HG03064 (cell line): ENCODE measurements around the gene RTN4RL1.

Source experiments
- ATAC-seq: cut with Tn5 transposase; IDR thresholded peaks from one replicate; pipeline ENCODE4 v1.9.1; 2021; ENCODE audit warnings: low read depth; ENCODE audit not compliant: unreplicated experiment

The RTN4RL1 gene

DNA sequence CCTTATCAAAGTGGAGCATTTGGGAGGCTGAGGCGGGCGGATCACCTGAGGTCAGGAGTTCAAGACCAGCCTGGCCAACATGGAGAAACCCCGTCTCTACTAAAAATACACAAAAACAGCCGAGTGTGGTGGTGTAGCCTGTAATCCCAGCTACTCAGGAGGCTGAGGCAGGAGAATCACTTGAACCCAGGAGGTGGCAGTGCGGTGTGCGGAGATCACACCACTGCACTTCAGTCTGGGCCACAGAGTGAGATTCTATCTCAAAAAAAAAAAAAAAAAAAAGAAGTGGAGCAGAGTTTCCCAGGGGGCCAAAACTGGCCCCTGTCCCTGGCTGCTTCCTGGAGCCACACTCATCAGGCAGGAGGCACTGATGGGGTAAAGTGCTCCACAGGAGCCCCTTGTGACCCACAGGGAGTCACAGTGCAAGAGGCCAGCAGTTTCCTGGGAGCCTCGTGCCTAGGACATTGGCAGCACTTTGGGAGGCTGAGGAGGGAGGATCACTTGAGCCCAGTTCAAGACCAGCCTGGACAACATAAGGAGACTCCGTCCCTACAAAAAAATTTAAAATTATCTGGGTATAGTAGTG lies 44.4 kb downstream of the RTN4RL1 start:
- no peak for ATAC-seq

DNA sequence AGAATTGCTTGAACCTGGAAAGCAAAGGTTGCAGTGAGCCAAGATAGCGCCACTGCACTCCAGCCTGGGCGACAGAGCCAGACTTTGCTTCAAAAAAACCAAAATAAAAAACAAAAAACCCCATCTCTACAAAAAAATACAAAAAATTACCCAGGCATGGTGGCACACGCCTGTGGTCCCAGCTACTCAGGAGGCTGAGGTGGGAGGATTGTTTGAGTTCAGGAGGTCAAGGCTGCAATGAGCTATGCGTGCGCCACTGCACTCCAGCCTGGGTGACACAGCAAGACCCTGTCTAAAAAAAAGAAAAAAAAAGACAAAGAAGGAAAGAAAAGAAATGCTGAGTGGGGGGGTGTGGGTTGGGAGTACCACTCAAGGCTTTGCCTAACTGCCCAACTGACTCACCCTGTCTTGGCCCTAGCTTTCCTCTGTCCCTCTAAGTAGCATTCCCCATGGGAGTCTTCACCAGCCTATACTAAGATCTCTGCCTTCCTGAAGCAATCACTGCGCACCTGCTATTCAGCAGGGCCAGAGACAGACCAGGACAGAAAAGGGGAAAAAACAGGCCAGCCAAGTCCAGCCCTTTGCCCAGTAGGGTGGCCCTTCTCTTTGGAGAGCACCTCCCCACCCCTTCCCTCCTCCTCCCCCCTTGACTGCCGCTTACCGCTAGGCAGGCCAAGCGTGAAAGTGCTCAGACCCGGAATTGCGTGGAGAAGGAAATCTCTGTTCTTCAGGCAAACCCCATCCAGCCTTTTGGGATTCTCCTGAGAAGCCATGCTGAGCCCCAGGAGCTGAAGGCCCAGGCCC lies 45.8 kb downstream of the RTN4RL1 start:
- ATAC-seq: no peak

DNA sequence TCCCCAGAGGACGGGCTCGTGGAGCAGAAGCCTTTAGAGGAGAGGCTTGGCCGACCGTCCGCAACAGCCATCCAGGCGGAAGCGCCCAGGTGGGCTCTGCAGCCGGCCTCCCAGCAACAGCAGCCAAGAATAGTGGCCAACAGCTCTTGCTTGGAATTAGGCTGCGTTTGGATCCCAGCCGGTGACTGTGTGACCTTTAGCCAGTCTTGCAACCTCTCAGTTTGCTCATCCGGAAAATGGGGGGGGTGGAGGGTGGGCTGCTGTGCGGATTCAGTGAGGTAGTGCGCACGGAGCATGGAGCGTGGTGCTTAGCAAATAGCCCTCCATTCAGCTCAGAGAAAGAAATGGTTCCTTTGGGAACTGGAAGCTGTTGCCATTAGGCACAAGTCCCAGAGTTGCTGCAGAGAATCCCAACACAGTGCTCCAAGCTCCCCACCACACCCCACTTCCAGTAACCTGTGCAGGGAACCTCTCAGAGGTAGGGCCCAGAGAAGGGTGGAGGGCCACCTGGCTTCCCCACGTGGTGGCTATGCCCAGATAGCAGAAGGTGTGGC lies 46.7 kb downstream of the RTN4RL1 start:
- ATAC-seq: no peak

DNA sequence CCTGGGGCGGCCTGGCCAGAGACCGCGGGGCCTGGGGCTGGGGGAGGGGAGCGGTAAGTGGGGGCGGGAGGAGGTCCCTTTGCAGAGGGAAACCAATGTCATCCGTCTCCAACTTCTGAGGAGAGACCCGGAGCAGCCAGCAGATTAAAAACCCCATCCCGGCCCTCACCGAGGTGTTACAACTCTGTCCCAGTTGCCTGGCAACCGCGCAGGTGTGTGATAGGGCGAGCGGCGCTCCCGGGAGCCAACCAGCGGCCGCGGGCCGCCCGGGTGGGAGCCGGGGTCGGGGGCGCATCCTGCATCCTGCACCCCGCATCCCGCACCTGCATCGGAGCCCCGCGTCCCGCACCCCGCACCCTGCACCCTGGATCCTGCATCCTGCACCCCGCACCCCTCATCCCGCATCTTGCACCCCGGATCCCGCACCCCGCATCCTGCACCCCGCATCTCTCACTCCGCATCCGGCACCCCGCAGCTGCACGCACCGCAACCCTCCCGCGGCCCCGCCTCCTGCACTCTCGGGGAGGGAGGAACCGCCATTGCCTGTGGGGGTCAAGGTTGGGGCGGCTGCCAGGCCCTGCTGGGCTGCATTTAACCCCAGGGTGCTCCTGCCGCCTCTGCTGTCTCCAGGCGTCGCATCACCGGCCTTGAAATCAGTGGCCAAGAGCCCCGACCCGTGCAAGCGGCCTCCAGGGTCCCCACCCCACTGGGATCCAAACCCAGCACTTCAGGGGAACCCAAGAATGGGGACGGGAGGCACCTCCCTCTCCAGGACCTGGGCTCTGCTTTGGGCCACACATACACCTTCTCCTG lies 47.3 kb downstream of the RTN4RL1 start:
- no peak for ATAC-seq

DNA sequence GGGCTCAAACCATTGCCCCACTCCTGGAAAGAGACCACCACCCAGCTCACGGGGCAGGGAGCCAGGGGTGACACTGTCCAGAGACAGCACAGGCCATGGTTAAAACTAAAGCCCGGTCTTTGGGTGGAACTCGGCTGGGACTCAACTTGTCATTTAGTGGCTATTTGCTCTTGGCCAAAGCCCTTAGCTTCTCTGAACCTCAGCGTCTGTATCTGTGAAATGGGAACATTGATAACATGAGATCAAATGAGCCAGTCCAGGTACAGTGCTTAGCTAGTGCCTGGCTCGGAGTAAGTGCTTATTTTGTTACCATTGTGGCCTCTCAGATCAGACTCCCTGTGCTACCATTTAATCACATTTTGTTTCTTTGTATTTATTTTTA lies 48.5 kb downstream of the RTN4RL1 start:
- ATAC-seq: no peak

DNA sequence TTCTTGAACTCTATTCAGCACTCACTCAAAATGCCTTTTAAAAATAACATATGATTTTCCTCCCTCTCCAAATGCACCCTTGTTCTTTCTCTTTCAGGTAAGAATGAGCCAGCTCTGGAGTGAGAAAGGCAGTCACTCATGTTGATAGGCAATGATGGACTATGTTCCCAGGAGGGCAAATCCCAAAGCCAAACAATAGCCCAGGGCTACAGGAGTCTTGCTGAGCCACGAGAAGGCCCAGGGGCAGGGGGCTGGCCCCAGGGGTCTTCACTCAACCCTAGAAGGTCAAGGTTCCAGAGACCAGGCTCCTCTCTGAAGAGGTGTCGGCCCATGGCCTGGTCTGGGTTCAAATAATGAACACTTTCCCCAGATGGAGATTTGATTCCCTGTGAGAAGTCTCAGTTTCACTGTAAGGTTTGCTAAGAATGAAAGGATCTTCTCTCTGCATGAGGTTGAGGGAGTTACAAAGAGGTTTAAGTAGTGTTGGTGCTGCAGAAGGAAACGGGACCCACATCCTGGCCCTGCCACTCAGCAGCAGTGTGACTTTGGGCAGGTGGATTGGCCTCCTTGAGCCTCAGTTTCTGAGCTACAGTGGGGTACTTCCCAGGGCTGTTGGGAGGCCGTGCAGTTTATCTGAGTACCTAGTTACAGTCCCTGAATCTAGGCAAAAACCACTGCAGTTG lies 49.0 kb downstream of the RTN4RL1 start:
- ATAC-seq: no peak

DNA sequence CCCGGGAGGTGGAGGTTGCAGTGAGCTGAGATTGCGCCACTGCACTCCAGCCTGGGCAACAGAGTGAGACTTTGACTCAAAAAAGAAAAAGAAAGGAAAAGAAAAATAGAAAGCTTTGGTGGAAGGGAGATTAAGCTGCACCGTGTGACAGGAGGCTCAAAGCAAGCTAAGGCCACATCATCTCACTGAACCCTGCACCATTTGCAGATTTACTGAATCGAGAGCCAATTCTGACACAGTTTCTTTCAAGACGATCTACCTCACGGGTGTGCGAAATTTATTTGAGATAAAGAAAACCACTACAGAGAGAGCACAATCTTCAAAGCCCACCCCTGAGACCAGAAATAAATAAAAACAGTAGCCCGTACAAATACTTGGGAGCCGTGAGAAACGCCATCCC lies 49.6 kb downstream of the RTN4RL1 start:
- ATAC-seq: no peak

DNA sequence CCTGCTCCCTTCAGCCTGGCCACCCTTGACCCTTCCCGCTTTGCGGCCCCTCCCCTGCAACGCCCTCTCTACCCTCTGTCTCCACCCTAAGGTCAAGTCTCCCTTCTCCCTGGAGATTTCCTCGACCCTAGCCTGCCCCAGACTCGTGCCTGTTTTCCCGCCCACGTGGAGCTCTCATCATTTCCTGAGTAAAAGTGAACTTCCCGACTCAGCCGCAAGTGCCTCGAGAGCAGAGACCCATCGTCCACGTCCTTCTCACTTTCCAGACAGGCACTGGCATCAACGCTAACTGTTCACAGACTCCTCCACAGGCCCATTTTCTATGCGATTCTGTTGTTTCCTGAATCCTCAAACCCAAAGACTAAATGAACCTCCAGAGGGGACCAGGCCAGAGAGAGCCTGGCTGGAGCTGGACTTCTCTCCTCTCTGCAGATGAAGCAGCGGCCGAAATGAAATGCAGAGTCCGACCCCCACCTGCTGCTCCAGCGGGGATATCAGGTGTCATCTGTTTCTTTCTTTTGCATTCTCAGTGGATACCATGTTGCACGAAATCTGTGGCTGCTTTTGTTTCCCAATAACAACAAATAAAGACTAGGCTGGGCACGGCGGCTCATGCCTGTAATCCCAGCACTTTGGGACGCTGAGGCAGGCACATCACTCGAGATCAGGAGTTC lies 52.5 kb downstream of the RTN4RL1 start:
- no peak for ATAC-seq

DNA sequence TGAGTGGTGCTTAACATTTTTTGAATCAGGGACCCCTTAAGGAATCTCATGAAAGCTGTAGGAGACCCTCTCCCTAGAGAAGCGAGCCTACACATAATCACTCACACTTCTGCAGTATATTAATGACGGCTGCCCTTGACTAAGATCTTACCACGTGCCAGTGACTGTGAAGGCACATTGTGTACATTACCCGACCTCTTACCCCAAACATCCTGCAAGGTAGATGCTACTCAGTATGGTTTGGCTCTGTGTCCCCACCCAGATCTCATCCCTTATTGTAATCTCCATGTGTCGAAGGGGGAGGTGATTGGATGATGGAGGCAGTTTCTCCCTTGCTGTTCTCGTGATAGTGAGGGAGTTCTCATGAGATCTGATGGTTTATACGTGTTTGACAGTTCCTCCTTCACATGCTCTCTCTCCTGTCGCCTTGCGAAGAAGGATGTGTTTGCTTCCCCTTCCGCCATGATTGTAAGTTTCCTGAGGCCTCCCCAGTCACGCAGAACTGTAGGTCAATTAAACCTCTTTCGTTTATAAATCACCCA lies 54.2 kb downstream of the RTN4RL1 start:
- ATAC-seq: no peak

DNA sequence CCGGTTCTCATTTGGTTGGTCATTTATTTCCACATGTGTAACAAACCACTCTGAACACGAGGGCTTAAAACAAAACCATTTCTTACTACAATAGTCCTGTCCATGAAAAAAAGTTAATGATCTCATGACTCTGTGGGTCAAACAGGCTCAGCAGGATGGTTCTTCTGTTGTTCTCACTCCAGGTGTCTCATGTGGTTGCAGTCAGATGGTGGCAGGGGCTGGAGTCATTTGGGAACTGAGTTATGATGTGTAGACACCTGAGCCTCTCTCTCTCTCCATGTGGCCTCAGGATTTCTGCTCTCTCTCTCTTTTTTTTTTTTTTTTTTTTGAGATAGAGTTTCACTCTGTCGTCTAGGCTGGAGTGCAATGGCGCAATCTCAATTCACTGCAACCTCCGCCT lies 55.4 kb downstream of the RTN4RL1 start:
- no peak for ATAC-seq

DNA sequence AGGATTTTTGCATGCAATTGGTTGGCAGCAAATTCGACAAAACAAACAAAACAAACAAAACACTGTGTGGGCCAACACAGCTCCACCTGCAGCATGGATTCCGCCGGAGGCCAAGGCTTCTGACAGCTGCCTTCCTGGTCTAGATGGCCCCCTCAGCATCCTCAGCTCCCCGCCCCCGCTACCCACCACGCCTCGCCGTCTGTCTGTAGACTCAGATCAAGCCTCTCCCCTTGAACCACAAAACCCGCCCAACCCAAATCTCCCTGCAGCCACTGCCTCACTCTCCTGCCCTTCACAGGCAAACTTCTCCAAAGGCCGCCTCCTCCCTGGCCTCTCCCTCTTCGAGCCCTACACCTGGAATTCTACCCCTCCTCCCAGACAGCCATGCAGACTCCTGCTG lies 57.9 kb downstream of the RTN4RL1 start:
- no peak for ATAC-seq

DNA sequence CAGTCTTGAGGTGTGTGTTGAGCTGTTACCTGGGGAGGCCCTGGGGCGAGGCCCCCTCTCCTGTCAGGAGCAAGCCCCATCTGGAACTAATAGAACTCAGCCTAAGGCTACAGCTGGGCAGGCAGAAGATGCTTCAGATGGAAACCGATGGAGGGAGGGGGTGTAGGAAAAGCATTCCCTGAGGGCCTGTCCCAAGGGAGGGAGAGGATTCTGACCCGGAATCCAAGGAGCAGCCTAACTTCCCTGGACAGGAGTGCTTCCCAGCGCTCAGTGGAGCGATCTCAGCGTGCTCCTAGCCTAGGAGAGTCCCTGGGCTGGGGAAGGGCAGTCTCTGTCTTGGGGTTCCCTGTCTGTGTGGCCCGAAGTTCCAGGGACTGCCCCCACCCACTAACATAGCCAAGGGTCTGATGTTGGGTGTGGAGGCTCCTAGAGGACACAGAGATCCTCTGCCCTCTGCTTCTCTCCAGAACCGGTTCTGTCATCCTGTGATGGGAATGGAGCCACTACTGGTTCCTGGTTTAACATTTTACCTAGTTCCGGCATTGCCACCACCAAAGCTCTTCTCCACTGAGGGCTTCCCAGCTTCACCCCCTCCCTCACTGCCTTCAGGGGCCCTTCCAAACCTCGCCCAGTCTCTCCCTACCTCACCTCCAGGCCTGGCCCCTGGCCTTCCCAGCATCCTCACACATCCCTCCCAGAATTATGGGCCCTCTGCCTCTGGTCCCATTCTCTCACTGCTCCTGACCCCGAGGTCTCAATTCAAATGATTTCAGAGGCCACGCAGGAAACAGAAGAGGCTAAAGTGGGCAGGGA lies 58.7 kb downstream of the RTN4RL1 start:
- no peak for ATAC-seq

DNA sequence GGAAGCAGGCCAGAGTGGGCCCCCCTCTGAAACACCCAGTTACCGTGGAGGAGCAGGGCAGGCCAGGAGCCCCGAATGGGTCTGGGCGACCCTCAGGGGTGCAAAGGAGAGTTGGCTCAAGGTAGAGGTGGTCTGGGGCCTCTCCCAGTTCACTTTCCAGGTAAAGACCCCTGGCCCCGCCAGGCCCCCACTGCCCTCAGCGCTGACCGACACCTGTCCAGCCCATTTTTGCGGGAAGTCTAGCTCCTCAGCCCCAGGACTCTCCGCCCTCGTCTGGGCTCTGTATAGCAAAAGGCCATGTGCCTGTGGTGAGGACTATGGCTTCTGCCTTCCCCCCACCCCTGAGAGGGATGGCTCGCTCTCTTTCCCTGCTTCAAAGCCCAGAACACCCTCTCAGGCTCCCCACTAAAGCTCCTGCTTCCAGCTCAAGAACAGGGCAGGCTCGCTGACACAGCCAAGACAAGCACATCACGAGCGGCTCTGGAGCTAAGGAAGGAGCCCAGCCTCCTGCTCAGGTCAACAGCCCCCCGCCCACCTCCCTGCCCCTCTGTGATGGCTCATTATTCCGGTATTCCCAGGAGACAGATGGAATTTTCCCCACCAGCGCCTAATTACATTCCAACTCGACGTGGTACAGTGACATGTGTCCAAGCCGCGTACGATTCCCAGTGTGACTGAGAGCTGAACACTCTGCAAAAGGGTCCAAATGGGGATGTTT lies 59.4 kb downstream of the RTN4RL1 start:
- ATAC-seq: no peak

DNA sequence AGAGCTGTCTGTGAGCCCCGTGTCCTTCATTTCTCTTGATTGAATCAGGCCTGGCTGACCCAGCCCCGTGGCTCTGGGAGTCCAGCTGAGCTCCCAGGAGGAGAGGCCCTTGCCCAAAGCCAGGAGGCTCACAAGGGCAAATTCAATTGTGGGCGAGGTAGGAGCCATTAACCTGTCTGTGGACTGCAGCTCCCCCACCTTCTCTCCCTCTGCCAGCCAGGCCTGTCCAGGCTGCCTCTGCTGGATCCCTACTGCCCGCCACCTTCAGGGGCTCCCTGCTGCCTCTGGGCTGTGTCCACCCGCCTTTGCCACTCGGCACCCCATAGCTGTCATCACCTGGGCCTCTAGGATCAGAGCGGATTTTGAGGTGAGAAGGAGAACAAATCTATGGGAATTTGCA lies 61.9 kb downstream of the RTN4RL1 start:
- ATAC-seq: no peak

DNA sequence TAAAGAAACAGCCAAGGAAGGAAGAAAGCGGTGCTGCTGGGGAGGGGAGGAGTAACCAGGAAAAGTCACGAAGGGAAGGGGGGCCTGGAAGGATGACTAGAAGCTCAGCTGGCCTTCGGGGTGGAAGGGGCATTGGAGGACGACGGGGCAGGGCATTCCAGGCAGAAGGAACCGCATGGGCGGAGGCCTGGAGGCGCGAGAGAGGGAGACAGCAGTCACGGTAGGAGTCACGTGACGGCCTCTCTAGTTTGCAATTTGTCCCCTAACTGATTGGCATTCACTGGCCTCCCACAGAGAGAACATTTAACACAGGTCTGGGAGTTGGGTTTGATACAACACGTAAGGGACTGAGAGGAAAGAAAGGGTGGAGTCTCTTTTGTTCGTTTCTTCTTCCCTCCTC lies 63.9 kb downstream of the RTN4RL1 start:
- ATAC-seq: no peak

DNA sequence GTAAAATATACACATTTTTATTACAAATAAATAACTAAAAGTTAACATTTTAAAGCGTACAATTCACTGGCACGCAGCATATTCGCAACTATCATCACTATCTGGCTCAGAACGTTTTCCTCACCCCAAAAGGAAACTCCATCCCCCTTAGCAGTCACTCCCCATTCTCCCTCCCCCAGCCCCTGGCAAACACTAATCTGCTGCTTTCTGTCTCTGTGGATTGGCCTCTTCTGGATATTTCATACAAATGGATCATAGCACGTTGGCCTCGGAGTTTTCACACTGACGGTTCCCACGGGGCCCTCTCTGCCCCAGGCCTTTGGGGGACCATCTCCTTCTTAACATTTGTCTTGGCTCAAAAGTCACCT lies 64.6 kb downstream of the RTN4RL1 start:
- ATAC-seq: no peak

DNA sequence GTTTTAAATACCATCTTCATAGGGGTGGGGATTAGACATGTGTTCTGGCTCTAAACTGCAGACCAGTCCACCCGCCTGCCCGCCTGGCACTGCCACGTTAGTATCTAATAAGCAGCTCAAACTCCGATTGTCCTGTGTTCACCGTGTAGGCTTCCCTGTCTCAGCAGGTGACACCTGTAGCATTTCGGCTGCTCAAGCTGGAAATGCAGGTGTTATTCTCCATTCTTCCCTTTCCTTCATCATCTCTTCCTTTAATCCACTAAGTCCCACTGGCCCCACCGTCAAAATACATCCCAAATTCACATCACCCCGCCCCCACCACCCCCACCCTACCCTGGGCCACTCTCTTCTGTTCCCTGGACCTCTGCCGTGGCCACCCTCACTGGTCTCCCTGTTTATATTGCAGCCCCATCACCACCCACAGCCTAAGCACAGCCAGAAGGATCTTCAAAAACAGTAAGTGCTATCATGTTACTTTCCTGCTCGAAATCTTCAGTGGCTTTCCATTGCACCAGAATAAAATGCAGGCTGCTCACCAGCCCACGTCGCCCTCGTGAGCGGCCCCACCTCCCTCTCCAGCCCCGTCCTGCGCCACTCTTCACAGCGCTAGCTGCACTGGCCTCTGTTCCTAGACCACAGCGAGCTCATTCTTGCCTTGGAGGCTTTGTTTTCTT lies 65.1 kb downstream of the RTN4RL1 start:
- no peak for ATAC-seq
